Measurements from ENCODE around the gene PON3.

Gene PON3

GRCh38 chr7:95342029-95342428, 54.1 kb downstream of the PON3 start:
- no peak for DNase-seq (ENCODE audit: low read depth in 2 of 2)

GRCh38 chr7:95340491-95340890, 55.7 kb downstream of the PON3 start:
- DNase-seq (ENCODE audit: low read depth in 2 of 2), result no peak

- no peak for DNase-seq (ENCODE audit: low read depth in 2 of 2)
These were observed 57.3 kb downstream of the PON3 start for GRCh38 chr7:95338832-95339231.

DNA sequence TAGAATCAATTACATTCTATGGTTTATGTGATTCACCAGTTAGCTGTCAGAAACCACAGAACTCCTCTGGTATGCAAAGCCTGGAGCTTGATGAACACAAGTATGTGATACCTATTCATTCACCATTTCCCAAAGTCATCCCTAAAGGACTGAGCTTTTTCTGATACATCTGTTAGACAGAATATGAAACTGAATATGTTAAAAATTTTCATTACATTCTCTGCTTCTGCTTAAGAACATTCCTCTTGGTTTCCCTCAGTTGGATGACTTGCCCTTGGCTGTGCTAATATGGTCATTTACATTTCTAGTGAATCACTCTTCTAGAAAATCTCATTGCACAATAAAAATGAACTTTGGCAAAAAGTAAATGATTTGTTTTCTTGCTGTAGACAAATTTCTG, 61.1 kb downstream of the PON3 start:
- DNase-seq (ENCODE audit: low read depth in 2 of 2), result no peak

DNA sequence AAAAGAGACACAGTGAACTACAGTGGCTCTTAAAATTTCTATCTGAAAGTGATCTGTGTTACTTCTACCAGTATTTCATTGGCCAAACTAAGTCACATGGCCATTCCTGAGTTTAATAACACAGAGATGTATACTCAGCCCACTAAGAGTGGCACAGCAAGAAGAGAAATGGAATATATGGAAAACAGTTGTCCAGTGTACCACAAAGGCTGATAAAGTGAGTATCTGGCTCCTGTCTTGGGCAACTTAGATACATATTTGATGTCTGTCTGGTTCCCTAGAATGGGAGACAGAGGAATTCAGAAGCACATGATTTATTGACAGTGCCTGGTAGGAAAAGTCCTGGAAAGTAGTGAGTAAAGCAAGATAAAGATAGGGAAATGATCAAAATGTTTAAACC, 61.7 kb downstream of the PON3 start:
- DNase-seq (ENCODE audit: low read depth in 2 of 2), result no peak

- DNase-seq (ENCODE audit: low read depth in 2 of 2), result no peak
These were observed 65.2 kb downstream of the PON3 start for GRCh38 chr7:95330961-95331337.

DNA sequence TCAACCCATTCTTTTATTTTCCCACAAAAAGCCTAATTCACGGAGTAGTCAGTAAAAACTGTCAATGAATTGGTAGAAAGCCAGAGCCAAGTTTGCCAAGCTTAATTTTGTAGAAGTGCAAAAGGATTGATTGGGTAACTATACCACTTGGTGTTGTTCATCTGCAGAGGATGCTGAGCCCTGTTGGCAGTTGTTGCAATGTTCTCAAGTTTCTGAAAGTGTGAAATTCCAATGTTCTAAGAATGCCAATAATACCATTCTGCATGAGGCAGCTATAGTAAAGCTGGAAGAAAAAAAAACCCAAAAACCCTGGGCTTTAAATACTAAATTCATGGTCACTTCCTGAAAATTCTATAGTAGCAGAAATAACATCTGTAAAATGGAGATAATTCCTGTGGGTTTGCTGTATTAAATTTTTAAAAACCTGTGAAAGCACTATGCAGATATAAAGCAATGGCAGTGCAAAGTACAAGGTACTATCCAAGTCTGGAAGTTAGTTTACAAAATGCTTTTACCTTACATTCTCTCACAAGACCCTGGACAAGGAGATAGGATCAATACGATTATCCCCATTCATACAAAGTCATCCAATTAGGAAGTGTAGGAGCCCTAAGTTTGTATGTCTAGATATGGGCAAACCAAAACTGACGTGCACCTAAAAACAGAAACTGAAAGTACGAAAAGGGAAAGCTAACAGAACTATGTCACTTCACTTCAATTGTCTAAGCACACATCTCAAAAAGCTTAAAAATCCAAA, 65.8 kb downstream of the PON3 start:
- DNase-seq (ENCODE audit: low read depth in 2 of 2), result no peak

- no peak for DNase-seq (ENCODE audit: low read depth in 2 of 2)
These were observed 68.8 kb downstream of the PON3 start for GRCh38 chr7:95327356-95327755.

DNA sequence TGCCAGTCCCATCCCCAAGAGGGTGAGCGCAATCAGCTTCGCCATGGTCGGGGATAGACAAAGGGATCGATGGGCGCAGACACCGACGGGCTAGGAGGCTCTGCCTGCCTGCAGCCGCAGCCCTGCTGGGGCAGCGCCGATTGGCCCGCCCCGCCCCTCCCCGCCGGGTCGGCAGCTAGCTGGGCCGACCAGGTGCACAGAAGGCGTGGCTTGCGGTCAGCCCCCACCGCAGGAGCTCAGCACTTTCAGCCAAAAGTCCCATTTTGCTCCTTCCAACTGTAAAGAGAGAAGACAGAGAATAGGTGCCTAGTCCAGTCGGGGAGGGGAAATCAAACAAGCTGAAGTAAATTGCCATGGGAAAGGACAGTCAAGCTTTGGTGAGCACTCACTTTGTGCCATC, 71.7 kb downstream of the PON3 start, which contains the start of gene PON1:
TSS of gene PON1 (minus strand) at position 102 of the 400 bp plus-strand sequence. CDS start at position 45, 57 bp downstream.
- DNase-seq (ENCODE audit: low read depth in 2 of 2), result no peak

DNA sequence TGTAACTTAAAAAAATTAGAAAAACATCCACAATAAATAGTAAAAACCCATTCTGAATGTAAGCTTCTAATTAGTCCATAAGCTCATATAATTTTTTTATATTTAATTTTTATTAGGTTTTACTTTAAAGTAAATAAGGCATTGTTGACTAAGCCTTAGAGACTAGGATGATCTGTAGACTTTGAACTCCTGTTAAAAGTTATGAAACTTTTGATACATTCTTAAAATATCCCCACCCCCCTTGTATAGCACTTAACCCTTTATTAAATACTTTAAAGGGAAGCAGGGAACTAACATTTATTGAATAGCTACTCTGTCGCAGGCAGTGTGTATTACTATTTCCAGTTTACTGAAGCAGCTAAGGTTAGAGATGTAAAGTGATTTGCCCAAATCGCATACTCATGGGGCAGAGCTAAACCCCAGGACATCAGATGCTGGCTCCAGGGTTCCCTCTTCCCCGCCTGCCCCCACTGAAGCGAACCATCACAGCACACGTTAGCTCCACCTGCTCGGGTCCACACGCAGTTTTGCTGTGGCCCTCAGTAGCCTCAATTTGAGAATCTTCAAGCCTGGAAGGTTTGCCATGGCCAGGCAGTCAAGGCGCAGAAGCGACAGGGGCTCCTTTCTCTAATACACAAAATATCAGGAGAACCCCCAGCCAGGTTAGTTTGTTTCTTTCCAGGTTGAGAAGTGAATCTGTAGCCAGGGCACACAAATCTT, 72.6 kb downstream of the PON3 start:
- no peak for DNase-seq (ENCODE audit: low read depth in 2 of 2)

DNA sequence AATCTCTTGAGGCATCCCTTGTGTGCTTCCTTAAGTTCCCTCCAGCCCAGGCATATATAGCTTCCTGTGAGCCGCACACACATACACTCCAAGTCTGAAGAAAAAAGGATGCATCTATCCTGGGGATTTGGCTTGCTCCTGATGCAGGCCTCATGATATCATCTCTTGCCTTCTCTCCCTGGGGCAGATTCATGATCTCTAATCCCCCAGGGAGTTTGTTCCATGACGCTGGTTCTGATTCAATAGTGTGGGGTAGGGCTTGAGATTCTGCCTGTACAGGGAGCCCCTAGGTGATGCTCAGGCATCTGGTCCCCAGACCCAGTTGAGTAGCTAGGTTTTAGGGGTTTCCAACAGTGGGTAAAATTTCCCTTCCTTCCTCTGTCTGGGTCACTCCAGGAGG, 73.3 kb downstream of the PON3 start:
- DNase-seq (ENCODE audit: low read depth in 2 of 2), result no peak

DNA sequence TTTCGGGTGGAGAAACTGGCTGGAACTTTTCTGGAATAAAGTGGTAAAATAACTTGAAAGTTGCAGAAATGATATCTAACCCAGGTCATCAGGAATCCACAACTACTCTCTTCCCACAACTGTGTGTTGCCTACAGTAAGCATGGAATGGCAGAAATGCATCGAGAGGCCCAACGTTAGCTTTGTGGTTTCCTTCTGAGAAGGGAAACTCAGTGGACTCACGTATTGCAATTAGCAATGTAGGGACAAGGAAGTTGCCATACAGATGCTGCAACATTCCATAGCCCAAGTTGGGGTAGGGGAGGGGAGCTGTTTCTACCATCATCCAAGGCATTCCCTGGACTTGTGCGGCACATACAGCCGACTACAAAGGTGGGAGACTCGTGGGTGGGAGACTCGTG, 73.8 kb downstream of the PON3 start:
- no peak for DNase-seq (ENCODE audit: low read depth in 2 of 2)

DNA sequence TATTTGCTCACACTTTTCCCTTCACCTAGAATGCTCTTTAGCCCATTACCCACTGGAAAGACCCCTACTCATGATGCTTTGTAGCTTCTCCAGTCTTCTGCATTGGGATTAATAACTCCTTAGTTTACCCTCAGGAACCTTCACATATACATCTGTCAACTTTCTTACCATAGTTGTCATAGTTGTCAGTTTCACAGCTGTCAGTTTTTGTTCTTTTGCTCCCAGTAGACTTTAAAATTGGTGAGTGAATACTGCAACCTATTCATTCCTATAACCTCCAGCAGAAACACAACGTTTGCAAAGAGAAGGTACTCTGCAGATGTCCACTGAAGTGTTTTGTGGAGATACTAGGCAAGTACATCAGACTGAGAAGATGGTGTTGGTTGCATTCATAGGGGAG, 74.5 kb downstream of the PON3 start:
- no peak for DNase-seq (ENCODE audit: low read depth in 2 of 2)

DNA sequence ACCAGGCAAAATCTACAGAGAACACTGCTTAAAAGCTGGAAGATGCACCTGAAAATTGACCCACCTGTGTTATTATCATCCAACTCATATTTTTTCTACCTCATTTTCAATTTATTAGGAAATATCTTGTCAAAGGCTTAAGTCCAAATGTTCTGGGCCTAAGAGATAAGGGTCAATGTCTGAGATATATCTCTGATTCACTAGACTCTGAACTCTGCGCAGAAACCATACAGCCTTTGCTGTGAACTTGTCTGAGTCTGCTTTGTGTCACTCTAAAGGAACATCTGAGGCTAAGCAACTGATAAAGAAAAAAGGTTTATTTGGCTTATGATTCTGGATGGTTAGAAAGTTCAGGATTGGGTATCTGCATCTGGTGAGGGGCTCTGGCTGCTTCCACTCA, 75.5 kb downstream of the PON3 start:
- no peak for DNase-seq (ENCODE audit: low read depth in 2 of 2)

GRCh38 chr7:95319570-95319969, 76.6 kb downstream of the PON3 start:
- no peak for DNase-seq (ENCODE audit: low read depth in 2 of 2)

GRCh38 chr7:95318501-95319100, 77.6 kb downstream of the PON3 start:
- DNase-seq (ENCODE audit: low read depth in 2 of 2), result no peak

- DNase-seq (ENCODE audit: low read depth in 2 of 2), result no peak
These were observed 78.2 kb downstream of the PON3 start for GRCh38 chr7:95317966-95318365.

- DNase-seq (ENCODE audit: low read depth in 2 of 2), result no peak
These were observed 78.6 kb downstream of the PON3 start for GRCh38 chr7:95317546-95317945.

DNA sequence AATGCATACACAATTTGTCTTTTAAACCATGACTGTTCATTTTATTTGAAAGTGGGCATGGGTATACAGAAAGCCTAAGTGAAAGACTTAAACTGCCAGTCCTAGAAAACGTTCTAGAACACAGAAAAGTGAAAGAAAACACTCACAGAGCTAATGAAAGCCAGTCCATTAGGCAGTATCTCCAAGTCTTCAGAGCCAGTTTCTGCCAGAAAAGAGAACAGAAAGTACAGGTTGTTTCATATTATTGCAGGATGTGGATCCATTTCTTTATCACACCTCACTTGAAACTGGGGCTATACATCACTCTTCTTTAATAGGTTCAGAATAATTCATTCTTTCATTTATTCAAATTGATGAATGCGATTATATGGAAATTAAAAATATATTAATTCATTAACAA, 79.6 kb downstream of the PON3 start:
- DNase-seq (ENCODE audit: low read depth in 2 of 2), result no peak

- no peak for DNase-seq (ENCODE audit: low read depth in 2 of 2)
These were observed 83.6 kb downstream of the PON3 start for GRCh38 chr7:95312561-95312960.

GRCh38 chr7:95311389-95311788, 84.8 kb downstream of the PON3 start:
- DNase-seq (ENCODE audit: low read depth in 2 of 2), result no peak

DNA sequence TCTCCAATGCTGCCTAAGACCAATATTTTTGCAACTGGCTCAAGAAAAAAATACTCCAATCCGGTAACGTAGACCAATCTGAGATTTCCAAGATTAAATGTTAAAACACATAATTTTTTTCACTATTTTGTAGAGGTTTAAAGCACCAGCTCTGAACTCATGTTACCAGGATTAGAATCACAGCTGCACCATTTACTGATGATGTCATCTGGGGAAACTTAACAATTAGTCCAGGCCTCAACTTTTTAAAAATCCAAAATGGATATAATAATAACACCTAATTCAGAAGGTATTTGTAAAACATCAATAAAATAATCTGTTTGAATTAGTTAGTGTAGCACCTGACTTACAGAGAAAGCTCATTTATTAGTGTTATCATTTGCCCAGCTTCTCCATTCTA, 86.2 kb downstream of the PON3 start:
- no peak for DNase-seq (ENCODE audit: low read depth in 2 of 2)
